B cell (primary cell): Measurements from ENCODE around the gene SPATA2. TPM values are rescaled to one million over a fixed set of nuclear protein-coding genes. Genes with fewer than 3 reads are reported as not detected.

Experiments
- ATAC-seq: fragments of 200-7000 bp; cut with Tn5 transposase; one replicate; pipeline ENCODE4 v1.10.0; 2021; ENCODE audit warnings: low read depth, mild to moderate bottlenecking, moderate number of reproducible peaks, moderate library complexity
- CTCF ChIA-PET: fragments of 350-600 bp; sonication (Branson Sonifier 250); formaldehyde crosslinking; loops from one replicate; lab custom pipeline; 2021; ENCODE audit warnings: antibody characterized with exemption, inconsistent platforms; lab: Charles Lee
- POLR2A ChIA-PET: fragments of 350-600 bp; sonication (Branson Sonifier 250); formaldehyde crosslinking; loops from one replicate; lab custom pipeline; 2021; ENCODE audit warnings: antibody characterized with exemption; lab: Charles Lee
- DNase-seq: peaks from one replicate; pipeline ENCODE4 v3.0.0; 2013
- H2AFZ ChIP-seq: 2 replicates; pipeline ENCODE4 v1.6.1; 2012; ENCODE audit warnings: mild to moderate bottlenecking, low read depth, low read length; ENCODE audit not compliant: insufficient read depth, poor library complexity, severe bottlenecking
- H3K27ac ChIP-seq, 2 donors: 1 replicate in 1 of 2; 2 replicates in 1 of 2; pipeline ENCODE4 v1.5.1; 2012 to 2013; ENCODE audit warnings: low read length in 2 of 2, mild to moderate bottlenecking in 2 of 2, moderate library complexity in 1 of 2
- H3K27me3 ChIP-seq, 4 experiments: fragments of 200-600 bp in 1 of 4; sonication (generic) in 1 of 4; replicated peaks in 1 of 4; 1 replicate in 2 of 4; 2 replicates in 2 of 4; pipeline versions ENCODE4 v1.6.1 to v1.7.0; 2013 to 2016; ENCODE audit warnings: low read length in 3 of 4, mild to moderate bottlenecking in 2 of 4, mixed read lengths in 1 of 4, moderate library complexity in 1 of 4; ENCODE audit not compliant: insufficient read depth in 4 of 4, control insufficient read depth in 3 of 4; ENCODE audit errors: control extremely low read depth in 1 of 4
- H3K36me3 ChIP-seq, 2 experiments: replicated peaks in 1 of 2; 1 replicate in 1 of 2; 2 replicates in 1 of 2; pipeline versions ENCODE4 v1.6.1 to v1.7.1; 2013; ENCODE audit warnings: low read length in 1 of 2; ENCODE audit not compliant: insufficient read depth in 2 of 2, control insufficient read depth in 1 of 2; ENCODE audit errors: control extremely low read depth in 1 of 2, extremely low read depth in 1 of 2
- H3K4me1 ChIP-seq, 2 donors: fragments of 200-600 bp in 1 of 2; sonication (generic) in 1 of 2; 1 replicate in 1 of 2; 2 replicates in 1 of 2; pipeline versions ENCODE4 v1.5.1 to v1.6.1; 2013 to 2017; ENCODE audit warnings: low read length in 2 of 2; ENCODE audit not compliant: control insufficient read depth in 2 of 2, insufficient read depth in 2 of 2
- H3K4me2 ChIP-seq: replicated peaks from 2 replicates; pipeline ENCODE3; 2012; ENCODE audit warnings: mild to moderate bottlenecking, low read depth, low read length; ENCODE audit not compliant: poor library complexity, severe bottlenecking
- H3K4me3 ChIP-seq, 5 experiments: fragments of 200-600 bp in 1 of 5; sonication (generic) in 1 of 5; 1 replicate in 3 of 5; 2 replicates in 2 of 5; pipeline versions ENCODE4 v1.5.1 to v1.7.0; 2011 to 2016; ENCODE audit warnings: low read length in 4 of 5, mild to moderate bottlenecking in 4 of 5, low read depth in 2 of 5, control low read depth in 1 of 5, moderate library complexity in 1 of 5; ENCODE audit not compliant: insufficient read depth in 1 of 5; ENCODE audit errors: control extremely low read depth in 1 of 5, extremely low read depth in 1 of 5
- H3K79me2 ChIP-seq: fragments of 200-600 bp; sonication (generic); one replicate; pipeline ENCODE4 v1.6.0; 2016; ENCODE audit warnings: low read length; ENCODE audit not compliant: control insufficient read depth, insufficient read depth
- H3K9ac ChIP-seq: fragments of 200-600 bp; sonication (generic); 2 replicates; pipeline ENCODE4 v1.6.1; 2017; ENCODE audit warnings: mild to moderate bottlenecking, low read length, moderate library complexity
- H3K9me3 ChIP-seq, 3 donors: one replicate each; pipeline versions ENCODE4 v1.6.1 to v1.7.1; 2013; ENCODE audit warnings: low read length in 2 of 3; ENCODE audit not compliant: control insufficient read depth in 2 of 3, insufficient read depth in 1 of 3; ENCODE audit errors: control extremely low read depth in 1 of 3
- H4K20me1 ChIP-seq: 2 replicates; pipeline ENCODE4 v1.6.0; 2012; ENCODE audit warnings: mild to moderate bottlenecking, low read length; ENCODE audit not compliant: insufficient read depth, control insufficient read depth, poor library complexity, severe bottlenecking
- H3K27ac Mint-ChIP-seq: one replicate; pipeline ENCODE4 v1.8.0; 2021; ENCODE audit warnings: mixed read lengths
- H3K27me3 Mint-ChIP-seq: one replicate; pipeline ENCODE4 v1.8.0; 2021; ENCODE audit warnings: mixed read lengths
- H3K4me1 Mint-ChIP-seq: one replicate; pipeline ENCODE4 v1.8.0; 2021; ENCODE audit warnings: mixed read lengths
- H3K4me3 Mint-ChIP-seq: one replicate; pipeline ENCODE4 v1.8.0; 2021; ENCODE audit warnings: mixed read lengths
- H3K9me3 Mint-ChIP-seq: one replicate; pipeline ENCODE4 v1.8.0; 2022; ENCODE audit warnings: mixed read lengths; ENCODE audit not compliant: insufficient read depth
- CTCF ChIP-seq: fragments of 200-600 bp; IDR thresholded peaks from one replicate; pipeline ENCODE4 v1.8.0; 2022; ENCODE audit warnings: antibody characterized with exemption, mild to moderate bottlenecking
- EZH2 ChIP-seq: IDR thresholded peaks from 2 replicates; pipeline ENCODE4 v1.6.1; 2012; ENCODE audit warnings: borderline replicate concordance, low read depth, mild to moderate bottlenecking, moderate library complexity, low read length; ENCODE audit not compliant: insufficient read depth, poor library complexity, severe bottlenecking
- WGBS: methylation state at CpG from one replicate; pipeline ENCODE4 v1.1.5; 2013; ENCODE audit warnings: missing lambda C conversion rate; ENCODE audit not compliant: insufficient coverage; 5-methylcytosine and 5-hydroxymethylcytosine counted together
- intact Hi-C: fragments of 100-400 bp; cut with micrococcal nuclease; formaldehyde crosslinking; loops from one replicate; pipeline ENCODE4 v1.10.0; 2022
- polyA plus RNA-seq: library from polyadenylated mRNA; depleted of rRNA; stranded (reverse); fragments of >200 nt; gene quantifications from 2 replicates; pipeline ENCODE4 v1.2.3, GENCODE V29; 2012
- total RNA-seq, 2 donors: library from RNA; stranded (reverse); fragments of 120-200 nt in 1 of 2; gene quantifications; 1 replicate in 1 of 2; 2 replicates in 1 of 2; pipeline versions ENCODE4 v1.2.3 to v1.2.4, GENCODE V29; 2013 to 2022

SPATA2 gene
- total and polyA plus RNA-seq, 2 donors (not counting 1 experiment from before 2014, with no cell fraction given), result 10.7 to 20.0 TPM

DNA sequence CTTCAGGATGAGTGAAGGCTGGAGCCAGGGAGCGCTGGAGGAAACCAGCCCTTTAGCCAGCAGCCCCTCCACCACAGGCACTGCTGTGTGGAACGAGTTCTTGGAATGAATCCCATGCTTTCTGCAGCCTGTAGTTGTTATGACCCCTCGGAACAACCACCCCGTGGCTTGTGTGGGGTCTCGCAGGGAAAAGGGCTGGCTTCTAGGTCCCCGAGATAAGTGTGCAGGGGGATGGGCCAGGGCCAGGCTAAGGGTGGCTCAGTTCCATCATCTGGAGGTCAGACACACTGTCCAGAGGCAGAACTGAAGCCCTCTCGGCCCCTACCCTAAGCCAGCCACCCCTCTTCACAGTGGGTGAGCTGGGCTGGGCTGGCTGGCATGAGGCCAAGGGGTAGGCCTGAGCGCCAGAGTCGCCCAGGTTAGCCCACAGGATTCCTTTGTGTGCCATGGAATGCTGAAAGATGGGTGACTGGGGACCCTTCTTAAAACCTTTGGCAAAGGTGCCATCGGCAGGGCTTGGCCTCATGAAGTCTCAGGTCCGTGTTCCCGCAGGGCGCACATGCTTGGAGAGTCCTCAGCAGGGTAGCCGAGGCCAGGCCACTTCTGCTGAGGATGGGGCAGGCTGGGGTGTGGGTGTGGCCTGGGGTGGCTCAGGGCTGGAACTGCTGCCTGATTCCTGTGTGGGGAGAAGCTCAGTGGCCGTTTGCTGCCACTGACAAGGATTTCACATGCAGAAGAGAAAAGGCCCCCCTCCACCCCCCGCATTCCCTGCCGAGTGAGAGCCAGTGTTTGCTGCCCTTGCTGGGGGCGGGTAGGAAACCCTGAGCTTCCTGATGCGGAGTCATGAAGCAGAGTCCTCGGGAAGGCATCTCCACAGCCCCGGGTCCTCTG, 24.6 kb downstream of the SPATA2 start:
- Mint-ChIP-seq H3K27me3 (no peaks in the 10 kb centered on the region), H3K4me1 (peaks cover 15% of the 10 kb centered on the region), H3K9me3 (no peaks in the 10 kb centered on the region), H3K4me3 (no peak overlapping the region), H3K27ac (no peak overlapping the region)
- no peak overlapping the region for H2AFZ ChIP-seq
- WGBS, result 84% methylated on average over 19 of the region's 21 CpGs
- H3K27me3 ChIP-seq, result no peaks in the 10 kb centered on the region
- no peaks in the 10 kb centered on the region for H4K20me1 ChIP-seq
- ChIA-PET POLR2A (interaction anchor here (0.6 kb wide), 1 partner anchor 284 kb away, joined by 11 read pairs; no protein-coding TSS in a partner anchor), CTCF (interaction anchor here (1.4 to 1.9 kb wide), 2 partner anchors 11 to 280 kb away, joined by 4 to 5 read pairs; no protein-coding TSS in a partner anchor)
- H3K4me2 ChIP-seq, result no peak overlapping the region
- no peaks in the 10 kb centered on the region for H3K9me3 ChIP-seq
- peaks cover 0 to 32% of the 10 kb centered on the region in 2 experiments for H3K36me3 ChIP-seq
- intact Hi-C loops, result loop anchor here (5.0 kb wide), 1 partner anchor 503 kb away; no protein-coding TSS in a partner anchor
- DNase-seq (no peak), ATAC-seq (no peak)
- H3K9ac ChIP-seq, result no peak overlapping the region
- peaks cover 0 to 10% of the 10 kb centered on the region in 2 donors for H3K4me1 ChIP-seq
- H3K27ac ChIP-seq, result no peak overlapping the region
- H3K79me2 ChIP-seq, result no peaks in the 10 kb centered on the region
- H3K4me3 ChIP-seq, result no peak overlapping the region
- TF ChIP-seq EZH2, result no peak
- no peak for TF ChIP-seq CTCF
